LNCAP (cell line): Measurements from ENCODE around the gene NKD1.

Experiments used
- TF ChIP-seq, protein P1 (sequence below): fragments of 450-650 bp; IDR thresholded peaks from 2 replicates; pipeline ENCODE4 v1.5.1; 2017; ENCODE audit warnings: mild to moderate bottlenecking

The NKD1 gene

DNA sequence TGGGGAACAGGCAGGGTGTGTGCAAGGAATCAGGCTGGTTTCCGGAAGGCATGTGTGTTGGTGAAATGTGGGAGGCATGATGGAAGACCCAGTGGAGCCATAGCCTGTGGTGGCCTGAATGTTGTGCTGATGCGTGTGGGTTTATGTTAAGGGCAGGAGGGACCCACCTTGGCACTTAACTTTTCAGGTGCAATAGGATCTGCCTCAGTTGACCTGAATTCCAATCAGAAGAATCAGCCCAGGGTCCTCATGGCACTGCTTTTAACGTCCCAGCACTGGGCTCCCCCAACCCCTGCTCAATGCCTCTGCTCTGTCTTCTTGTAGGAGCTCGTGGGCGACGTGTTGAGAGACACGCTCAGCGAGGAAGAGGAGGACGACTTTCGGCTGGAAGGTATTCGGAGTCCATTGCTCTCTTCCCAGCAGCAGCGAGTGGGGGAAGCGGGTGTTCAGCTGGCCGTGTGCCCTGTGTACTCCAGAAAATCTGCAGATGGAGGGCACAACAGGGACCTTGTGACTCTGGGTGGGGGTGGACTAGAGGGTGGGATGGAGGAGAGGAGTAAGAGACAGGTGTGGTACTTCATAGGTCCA is 59.9 kb downstream of the NKD1 start:
- TF ChIP-seq, protein P1, sequence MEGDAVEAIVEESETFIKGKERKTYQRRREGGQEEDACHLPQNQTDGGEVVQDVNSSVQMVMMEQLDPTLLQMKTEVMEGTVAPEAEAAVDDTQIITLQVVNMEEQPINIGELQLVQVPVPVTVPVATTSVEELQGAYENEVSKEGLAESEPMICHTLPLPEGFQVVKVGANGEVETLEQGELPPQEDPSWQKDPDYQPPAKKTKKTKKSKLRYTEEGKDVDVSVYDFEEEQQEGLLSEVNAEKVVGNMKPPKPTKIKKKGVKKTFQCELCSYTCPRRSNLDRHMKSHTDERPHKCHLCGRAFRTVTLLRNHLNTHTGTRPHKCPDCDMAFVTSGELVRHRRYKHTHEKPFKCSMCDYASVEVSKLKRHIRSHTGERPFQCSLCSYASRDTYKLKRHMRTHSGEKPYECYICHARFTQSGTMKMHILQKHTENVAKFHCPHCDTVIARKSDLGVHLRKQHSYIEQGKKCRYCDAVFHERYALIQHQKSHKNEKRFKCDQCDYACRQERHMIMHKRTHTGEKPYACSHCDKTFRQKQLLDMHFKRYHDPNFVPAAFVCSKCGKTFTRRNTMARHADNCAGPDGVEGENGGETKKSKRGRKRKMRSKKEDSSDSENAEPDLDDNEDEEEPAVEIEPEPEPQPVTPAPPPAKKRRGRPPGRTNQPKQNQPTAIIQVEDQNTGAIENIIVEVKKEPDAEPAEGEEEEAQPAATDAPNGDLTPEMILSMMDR, result no peak

DNA sequence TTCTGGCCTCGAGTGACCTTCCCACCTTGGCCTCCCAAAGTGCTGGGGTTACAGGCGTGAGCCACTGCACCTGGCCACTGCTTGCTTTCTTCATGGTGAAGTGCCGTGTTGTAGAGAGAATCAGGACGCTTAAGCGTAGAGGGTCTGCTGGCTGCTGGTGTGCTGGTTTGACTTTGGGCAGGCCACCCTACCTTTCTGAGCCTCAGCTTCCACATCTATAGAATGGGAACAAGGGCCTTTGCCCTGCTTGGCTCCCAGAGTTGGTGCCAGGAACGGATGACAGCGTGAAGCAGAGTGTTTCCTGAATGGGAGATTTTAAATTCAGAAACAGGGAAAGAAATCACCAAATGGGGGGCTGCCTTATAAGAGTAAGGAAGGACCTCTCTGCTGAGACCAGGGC is 60.9 kb downstream of the NKD1 start:
- TF ChIP-seq, protein P1, result no peak

DNA sequence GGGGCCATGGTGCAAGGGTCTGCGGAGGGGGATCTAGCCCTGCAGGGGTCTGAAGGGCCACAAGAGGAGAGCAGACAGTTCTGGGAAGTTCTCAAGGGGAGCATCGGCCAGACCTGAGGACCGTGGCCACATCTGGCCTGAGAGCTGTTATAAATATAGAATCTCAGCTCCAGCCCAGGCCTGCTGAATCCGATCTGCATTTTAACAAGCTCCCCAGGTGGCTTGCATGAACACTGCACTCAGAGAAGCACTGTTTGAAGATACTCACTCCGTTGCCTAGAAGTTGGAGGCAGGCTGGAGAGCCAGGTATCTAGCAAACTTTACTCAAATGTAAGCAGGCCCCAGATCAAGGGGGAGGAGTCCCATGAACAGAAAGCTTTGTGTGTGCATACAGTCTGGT is 61.3 kb downstream of the NKD1 start:
- TF ChIP-seq, protein P1, result no peak

DNA sequence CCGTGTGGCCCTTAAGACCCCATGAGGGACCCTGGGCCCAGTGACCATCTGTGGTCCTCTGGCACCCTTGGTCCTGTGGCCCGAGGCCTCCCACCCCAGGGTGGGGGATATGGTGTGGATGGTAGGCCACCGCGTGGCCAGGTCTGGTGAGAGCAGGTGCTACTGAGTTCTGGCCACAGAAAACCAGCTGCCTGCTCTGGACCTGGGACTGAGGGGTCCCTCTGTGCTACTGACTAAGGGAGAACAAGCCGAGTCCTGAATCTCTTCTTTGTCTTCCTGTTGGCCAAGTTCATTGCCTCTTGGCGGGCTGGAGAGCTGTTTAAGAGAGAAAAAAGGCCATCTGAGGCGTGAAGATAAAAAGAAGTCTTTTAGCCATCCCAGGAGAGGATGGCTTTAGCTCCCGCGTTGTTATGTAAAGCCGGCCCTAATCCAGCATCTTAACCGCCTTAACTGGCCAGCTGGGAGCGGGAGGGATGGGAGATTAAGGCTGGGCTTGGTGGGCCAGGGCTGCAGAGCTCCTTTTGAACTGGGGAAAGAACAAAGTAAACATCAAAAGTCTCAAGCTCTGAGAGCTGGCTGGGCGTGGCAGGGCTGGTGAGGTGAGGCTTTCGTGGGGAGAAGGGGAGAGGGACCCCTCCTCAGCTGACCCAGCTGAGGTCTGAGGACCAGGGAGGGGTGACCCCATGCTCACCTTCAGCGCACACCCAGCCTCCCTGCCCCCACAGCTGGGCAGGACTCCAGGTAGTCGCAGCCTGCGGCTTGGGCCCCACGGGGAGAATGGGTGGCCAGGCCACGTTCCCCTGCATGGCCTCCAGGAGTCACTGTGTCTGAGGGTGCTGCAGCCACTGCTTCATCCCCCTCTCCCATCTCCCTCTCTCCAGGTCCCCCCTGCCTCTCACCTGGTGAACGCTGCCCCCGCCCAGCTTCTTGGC is 62.4 kb downstream of the NKD1 start:
- TF ChIP-seq, protein P1, result no peak

DNA sequence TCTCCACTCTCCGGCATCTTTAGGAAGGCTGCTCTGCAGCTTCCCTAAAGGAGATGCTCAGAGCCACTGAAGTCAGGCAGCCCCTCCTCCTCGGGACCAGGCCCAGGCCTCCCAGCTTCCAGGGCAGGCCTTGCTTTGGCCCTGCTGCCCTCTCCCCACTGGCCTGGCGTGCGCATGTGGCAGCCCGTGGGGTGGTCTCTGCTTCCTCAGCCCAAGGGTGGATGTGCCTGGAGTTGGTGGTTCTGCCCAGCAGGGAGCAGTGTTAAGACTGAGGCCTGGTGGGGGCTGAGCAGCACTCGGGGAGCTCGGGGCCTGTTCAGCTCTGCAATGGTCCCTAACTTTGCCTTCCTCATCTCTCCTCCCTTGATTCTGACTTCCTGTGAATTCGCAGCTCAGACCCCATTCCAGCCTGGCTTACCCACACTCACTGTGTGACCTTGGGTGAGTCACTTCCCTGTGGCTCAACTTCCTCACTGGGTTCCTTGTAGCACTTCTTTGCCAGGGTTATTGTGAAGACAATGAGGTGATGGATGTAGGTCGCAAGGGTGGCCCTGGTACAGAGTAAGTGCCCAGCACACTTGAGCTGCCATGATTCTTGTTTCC is 63.2 kb downstream of the NKD1 start:
- TF ChIP-seq, protein P1, result no peak

DNA sequence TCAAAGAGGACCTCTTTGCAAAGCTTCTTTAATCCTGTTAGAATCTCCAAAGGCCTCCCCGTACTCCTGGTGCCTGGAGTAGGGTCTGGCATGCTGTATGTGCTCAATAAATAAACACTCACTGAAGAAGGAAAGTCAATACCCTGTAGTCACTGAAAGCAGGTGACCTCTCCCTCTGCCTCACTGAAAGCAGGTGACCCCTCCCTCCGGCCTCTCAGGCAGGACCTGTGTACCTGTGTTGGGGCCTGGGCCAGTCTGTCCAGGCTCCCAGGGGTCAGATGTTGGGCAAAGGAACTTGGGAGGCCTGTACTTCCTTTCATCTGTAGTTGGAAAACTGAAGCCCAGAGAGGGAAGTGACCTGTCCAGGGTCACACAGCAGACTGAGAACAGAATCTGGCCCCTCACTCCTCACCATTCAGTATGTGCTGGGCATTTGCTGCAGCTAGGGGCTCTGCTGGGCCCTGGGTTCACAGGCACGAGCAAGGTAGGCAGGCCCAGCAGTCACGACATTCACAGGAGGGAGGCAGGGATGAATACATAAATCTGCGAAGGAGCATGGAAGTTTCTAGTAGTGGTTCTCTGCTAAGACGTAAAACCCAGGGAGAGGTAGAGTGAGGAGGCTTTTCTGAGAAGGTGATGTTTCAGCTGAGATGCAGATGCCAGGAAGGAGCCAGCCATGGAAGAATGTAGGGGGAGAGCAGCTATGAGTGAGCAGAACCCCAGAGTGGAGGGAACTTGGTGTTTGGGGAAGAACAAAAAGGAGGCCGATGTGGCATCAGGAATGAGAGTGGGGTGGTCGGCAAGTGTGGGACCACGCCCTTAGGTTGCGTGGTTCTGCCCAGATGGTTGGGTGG is 64.0 kb downstream of the NKD1 start:
- TF ChIP-seq, protein P1, result no peak

DNA sequence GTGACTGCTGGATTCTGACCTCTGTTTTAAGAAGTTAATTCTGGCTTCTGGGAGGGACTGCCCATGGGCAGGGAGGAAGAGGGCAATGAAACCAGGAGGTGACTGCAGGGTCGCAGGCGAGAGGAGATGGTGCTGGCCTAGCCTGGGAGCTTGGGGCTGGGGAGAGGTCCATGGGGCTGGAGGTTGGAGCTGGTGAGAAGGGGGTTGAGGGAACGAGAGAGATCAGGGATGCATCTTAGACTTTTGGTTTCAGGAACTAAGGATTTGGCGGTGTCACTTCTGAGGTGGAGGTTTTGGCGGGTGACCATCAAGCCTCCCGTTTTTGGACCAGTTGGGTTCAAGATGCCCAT is 64.6 kb downstream of the NKD1 start:
- TF ChIP-seq, protein P1, result no peak
